Activated CD4-positive, alpha-beta T cell treated with anti-CD3 and anti-CD28 coated beads, Interleukin-2, Interleukin-6, amounts not matched to agents 100 ng/mL and 50 ng/mL, durations not matched to agents 16 hours and 8 hours (primary cell): ENCODE results near the gene C10orf105.

Source experiments
- DNase-seq: peaks from one replicate; pipeline ENCODE4 v3.0.0-alpha.2; 2020

C10orf105 gene

DNA sequence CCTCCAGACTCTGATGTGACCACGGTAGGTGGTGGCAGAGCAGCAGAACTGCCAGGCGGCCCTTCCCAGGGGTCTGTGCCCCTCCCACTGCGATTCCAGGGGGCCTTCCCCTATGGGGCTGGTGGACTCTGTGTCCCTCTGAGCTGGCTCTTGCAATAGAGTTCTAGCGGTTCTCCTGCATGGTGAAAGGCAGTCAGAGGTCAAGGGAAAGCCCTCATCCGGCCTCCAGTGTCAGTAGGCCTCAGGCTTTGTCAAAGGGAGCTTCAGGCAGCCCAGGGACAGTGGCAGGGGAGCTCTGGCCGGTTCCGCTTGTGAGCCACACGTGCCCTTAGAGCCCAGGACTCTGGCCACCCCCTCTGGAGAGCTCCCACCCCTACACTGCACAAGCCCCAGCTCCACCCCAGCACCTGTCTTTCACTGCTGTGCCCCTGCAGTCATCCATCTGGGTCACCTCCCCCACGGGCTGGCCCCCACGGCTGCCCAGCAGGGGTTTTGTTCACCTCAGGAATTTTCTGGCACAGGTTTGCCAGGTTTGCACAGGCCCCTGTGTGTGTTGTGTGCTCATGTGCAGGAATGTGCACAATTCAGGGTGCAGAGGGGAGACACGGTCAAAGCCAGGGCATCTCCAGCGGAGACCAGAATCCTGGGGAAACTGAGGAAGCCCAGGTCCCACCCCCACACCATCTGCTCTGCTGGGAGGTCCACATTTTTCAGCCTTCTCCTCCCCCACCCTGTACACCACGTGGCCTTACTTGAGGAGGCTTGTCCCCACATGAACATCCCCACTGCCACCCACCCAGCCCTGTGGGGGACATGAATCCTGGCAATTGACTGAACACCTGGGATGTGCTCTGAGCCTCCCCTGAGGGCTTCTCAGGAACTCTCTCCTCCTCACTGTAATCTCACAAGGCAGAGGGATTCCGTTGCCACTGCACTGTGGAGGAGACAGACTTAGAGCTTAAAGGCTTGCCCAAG, 23.8 kb downstream of the C10orf105 start:
- DNase-seq = no peak

DNA sequence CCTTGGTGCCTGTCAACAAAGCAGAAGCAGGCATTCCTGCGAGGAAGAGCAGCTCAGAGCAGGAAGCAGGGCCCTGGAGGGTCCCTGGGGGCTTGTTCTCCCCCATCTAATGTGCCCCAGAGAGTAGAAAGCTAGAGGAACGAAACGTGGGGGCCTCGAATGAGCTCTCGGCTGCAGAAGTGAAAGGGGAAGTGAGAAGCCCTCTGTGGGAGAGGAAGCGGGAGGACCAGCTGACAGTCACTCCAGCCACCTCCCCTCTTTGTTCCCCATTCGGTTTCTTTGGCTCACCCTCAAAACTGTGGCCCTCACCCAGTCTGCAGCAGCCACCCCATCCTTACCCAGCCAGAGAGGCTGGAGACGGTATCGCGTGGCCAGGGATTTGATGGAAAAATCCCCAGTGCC, 25.0 kb downstream of the C10orf105 start:
- DNase-seq = no peak

DNA sequence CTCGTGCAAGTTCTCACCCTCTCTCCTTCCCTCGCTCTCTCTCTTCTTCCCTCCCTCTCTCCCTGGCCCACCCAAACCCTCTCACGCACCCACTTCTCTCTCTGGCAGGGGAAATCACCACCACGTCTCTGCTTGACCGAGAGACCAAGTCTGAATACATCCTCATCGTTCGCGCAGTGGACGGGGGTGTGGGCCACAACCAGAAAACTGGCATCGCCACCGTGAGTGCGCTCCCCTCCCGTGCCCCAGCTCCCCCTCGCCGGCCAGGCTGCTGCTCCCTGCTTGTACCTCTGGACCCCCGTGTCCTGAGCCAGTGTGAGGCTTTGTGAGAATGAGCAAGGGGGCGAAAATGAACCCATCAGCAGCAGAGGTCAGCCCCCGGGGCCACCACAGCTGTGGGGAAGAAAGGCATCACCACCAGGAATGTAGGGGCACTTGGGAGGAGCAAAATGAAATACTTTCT, 25.5 kb downstream of the C10orf105 start:
- DNase-seq = no peak

DNA sequence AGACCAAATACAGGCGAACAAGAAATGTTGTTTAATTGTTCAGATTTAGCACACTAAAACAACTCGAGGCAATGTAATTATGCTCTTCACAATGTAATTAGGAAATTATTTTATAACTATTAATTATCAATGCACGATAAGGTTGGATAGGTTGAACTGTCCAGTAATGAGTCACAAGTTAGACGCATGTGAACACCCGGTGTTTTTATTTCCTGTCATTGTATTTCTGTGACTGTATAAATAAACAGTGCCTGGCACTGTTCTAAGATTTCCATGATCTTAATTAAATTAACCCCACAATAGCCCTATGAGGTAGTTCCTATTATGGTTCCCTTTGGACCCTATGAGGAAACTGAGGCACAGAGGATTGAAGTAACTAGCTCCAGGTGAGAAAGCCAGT, 26.2 kb downstream of the C10orf105 start:
- no peak for DNase-seq

DNA sequence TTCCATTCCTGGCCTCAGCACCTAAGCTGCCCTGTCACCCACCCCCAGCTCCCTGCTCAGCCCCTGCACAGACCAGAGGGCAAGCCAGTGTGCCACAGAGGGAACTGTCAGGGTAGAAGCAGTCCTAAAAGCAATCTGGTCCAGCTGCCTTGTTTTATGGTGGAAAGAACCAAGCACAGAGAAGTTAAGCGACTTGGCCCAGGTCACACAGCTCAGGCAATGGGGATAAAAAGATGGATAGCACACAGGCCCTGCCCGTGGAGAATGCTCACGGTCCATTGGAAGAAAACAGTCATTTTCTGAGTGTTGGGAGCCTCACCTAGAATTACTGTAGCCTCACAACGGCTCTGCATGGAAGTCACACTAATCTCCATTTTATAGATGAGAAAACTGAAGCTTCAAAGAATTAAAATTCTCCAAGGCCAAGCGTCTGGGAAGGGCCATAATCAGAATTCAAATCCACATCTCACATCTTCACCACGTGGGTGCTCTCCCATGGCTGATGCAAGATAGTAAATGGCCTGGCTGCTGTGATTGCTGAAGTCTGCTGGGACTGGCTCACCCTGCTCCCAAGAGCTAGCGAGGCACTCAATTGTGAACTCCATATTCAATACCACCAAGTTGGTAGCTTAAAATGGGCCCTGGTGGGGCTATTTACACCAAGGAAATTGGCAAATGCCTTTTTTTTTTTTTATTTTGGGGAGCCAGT, 26.8 kb downstream of the C10orf105 start:
- no peak for DNase-seq

DNA sequence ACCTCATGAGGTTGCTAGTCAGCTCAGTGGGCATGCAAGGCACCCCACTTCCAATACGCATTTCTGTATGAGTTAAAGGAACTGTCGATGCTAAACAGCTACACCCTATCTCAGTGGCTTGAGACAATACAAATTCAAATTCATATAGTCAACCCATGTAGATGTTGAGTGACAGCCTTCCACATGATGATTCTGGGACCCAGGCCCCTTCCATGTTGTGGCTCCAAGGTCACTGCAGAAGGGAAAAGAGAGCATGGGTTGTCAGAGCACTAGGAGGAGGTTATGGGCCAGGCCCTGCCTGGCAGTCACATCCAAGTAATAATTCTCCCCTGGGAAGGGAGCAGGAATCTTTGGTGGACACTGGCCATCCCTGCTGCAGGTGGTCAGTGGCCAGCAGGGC, 28.2 kb downstream of the C10orf105 start:
- no peak for DNase-seq

DNA sequence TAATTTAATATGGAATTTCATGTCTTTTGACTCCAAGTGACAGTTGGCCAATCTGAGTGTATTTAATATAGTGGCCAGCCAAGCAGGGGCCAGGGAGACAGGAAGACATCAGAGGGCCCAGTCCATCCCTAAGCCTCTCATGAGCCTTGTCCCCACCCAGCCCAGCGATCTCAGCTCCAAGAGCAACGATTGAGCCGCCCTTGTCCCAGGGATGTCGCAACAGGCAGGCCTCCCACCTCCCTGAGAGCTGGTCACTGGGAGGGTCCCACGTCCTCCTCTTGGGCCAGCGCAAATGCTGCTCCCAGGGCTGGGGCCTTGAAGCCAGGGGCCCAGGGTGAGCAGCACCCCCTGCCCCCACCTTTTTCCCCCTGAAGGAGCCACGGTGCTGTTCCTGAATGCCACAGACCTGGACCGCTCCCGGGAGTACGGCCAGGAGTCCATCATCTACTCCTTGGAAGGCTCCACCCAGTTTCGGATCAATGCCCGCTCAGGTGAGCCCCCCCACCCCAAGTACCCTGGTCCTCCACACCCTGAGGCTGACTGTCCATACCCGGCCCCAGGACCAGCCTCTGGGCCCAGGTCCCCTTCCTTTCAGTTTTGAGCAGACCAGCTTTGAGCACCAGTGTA, 29.4 kb downstream of the C10orf105 start:
- no peak for DNase-seq

DNA sequence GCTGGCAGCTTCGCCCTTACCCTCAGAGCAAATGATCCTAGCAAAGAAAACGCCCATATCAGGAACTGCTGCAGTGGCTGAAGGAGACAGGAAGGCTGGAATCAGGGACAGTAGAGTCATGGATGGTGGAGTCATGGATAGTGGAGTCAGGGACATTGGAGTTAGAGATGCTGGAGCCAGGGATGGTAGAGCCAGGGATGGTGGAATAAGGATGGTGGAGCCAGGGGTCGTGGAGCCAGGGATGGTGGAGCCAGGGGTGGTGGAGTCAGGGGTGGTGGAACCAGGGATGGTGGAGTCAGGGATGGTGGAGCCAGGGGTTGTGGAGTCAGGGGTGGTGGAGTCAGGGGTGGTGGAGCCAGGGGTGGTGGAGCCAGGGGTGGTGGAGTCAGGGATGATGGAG, 31.3 kb downstream of the C10orf105 start:
- DNase-seq = no peak

DNA sequence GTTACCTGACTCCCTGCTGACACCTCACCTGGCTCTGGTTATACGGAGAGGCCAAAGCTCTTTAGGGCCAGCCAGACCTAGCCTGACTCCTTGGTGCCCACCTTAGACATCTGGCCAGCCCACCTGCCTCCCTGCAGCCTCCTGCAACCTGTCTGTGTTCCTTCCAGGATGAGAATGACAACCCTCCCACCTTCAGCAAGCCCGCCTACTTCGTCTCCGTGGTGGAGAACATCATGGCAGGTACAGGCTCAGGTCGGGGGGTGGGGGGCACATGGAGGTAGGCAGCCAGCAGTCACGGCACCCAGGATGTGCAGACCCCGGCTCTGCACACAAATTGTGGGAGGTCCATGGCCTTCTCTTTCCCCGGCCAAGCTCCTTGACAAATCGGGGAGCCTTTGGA, 32.1 kb downstream of the C10orf105 start:
- no peak for DNase-seq

DNA sequence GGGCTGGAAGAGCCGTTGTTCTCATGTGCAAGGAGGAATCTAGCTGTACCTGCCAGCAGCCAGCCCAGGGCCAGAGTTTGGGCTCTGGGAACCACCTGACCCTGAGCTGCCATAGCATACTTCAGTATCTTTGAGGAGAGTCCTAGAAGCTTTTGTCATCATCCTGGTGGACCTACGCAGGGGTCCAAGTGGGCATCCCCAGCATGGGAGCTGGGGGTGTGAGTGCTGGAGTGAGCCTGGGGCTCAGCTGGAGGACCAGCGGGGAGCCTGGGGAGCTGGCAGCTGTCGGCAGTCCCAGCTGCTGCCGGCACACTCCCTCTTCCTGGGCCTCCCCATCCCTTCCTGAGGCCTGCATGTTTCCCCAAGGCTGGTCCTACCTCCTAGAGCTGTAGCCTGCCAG, 32.5 kb downstream of the C10orf105 start:
- DNase-seq = no peak

DNA sequence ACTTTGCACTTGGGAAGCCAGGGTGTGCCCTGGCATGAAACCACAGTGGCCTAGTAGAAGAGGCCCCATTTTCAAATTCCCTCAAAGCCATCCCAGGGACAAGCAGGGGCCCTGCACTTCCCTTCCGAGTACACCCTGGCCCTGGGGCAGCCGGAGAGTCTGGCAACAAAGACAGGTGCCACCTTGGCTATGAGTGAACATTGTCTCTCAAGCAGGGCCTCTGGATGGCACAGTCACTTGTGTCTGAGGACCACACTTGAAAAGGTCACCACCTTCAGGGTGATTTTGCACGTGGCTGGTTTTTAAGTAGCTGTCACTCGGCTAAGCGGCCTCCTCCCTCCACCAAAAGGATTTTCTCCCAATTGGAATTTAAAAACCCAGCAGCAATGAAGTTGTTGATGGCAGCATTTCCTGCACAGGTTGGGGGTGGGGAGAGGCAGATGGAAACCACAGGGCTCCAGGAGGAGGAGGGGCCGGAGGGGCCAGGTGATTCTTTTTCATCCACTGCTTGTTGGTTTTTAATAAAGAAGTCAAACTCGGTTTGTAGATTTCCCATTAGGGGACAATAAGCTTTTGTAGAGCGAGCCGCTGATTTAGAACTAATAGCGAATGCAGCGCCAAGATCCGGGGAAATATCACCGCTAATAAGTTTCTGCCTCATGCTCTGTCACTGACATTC, 33.9 kb downstream of the C10orf105 start:
- DNase-seq = no peak

DNA sequence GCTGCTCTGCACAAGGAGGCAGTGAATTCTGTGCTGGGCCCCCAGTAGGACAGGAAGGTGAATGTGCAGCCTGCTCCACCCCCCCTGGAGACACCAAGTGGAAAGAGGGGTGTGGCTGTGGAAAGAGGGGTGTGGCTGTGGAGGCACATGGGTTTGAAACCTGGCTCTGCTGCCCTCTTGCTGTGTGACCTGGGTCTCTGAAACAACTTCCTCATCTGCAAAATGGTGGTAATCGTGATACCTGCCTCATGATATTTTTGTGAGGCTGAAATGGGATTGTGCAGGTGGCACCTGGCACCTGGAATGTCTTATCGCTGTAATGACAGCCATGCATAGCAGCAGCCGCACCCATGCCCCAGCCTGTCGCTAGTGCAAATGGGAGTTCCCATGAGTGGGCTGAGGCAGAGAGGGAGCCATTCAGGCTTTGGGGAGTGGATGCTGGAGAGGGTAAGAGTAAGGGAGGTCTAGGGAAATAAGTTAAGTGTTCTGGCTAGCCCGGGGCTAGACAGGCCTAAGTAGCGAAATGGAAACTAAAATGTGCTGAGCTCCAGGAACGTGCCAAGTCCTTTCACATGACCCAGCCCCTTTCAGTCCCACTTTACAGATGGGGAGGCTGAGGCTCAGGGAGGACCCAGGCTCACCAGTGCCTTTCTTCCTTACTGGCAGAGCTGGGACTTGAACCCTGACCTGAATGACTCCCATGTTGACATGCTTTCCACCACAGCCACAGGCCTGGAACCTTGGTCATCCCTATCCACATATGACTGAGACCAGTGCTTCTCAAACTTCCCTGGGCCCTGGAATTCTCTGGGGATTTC, 35.0 kb downstream of the C10orf105 start:
- DNase-seq = peak; percentile 24

DNA sequence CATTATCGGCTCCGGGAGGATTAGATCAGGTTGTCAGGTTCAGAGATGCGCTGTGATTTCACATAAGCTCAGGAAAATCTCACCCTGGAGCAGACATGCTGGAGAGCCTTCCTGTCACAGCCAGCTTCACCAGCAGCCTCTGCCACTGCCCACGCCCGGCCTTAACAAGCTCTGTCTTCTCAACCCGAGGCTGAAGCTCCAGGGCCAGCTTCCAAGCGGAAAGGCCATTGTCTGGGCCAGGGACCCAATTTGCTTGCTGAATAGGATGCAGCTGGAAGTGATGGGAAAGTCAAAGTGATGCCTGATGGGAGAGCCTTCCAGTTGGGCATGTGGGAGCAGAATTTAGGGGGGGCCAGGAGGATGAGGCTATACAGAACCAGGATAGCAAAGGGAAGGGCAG, 36.3 kb downstream of the C10orf105 start:
- no peak for DNase-seq

DNA sequence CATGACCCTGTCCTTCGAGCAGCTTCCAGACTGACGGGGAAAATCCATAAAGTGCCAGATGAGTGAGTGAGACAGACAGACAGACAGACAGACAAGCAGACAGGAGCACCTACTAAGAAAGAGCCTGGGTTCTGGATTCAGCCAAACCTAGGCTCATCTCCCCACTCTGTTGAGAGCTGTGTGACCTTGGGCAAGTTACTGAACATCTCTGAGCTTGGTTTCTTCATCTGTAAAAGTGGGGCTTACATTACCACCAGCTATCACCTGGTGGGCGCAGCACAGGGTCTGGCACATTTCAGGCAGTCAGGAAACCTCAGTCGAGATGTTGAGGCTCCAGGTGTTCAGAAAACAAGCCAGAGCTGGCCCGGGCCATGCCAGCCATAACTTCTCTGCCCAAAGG, 37.6 kb downstream of the C10orf105 start:
- no peak for DNase-seq

DNA sequence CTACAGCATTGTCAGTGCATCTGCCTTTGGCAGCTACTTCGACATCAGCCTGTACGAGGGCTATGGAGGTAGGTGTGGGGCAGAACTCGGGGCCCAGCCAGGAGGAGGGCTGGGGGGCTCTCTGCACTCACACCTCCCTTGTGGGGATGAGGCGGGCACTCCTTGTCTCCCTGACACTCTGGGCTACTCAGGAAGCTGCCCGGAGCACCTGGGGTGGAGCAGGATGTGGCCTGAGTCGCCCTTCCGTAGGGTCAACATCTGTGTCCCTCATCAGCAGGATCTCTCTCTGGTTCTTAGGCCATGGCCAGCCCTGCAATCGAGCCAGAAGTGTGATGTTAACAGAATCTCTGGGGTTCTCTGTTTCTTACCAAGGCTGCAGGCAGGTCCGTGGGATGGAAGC, 40.2 kb downstream of the C10orf105 start:
- no peak for DNase-seq

DNA sequence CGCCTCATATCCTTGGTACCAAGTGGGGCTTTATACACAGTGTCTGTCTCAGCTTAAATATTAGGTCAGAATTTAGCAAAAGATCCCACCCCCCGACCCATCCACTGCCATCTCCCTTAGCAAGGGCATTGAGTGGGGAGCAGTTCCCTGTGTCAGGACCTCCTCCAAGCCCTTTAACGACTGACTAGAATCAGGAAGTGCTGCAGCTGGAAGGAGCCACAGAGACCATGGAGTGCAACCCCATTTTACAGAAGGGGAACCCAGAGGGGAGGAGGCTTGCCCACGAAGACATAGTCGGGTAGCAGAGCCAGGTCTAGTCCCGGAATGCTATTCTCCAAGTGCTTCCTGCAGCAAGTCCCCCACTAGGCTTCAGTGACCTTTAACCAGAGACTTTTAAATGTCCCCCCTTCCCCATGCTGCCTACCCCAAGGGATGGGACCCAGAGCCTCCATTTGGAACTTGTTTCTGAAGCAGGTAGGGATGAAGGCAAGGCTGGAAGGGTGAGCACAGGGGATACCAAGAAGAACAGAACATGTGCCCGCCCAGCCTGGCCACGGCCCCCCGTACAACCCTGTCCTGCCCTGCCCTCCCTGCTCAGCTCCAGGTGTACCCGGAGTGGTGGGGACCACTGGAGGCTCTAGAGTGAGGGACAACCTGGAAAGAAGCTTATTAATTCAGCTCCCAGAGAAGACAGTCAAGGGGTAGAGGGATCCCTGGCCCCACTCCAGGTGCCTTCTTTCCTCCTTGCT, 41.3 kb downstream of the C10orf105 start:
- no peak for DNase-seq

DNA sequence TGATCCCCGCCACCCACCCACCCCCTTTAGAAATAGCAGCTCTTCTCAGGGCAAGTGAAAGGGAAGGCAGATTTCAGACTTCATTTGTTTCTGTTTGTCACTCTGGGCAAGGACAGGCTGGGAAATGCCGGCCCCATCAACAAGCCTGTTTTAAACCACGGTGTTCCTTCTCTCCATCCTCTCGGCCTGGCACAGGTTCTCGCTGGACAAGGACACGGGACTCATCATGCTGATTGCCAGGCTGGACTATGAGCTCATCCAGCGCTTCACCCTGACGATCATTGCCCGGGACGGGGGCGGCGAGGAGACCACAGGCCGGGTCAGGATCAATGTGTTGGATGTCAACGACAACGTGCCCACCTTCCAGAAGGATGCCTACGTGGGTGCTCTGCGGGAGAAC, 42.3 kb downstream of the C10orf105 start:
- DNase-seq = no peak

DNA sequence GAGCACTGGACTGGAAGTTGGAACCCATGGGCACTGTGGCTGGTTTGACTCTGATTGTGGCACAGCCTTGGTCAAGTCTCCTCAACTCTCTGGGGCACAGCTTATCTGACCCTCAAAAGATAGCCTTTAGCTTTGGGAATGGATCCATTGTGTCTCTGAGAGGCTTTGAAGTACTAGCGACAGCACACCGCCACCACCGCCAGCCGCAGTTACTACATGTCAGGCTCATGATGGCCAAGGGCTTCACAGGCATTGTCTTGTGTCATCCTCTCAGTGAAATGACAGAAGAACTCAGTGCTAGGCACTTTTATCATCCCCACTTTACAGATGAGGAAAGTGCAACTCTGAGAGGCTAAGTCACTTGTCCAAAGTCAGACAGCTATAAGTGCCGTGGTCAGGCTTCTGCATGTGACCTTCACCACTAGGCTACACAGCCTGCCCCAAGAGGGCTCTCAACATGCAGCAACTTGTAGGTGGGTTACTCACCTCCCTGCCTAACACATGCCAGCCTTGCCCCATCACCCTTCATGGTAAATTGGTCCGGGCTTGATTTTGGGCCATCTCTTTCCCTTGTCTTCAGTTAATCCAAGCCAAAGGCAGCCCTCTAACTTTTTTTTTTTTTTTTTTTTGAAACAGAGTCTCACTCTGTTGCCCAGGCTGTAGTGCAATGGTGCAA, 44.1 kb downstream of the C10orf105 start:
- no peak for DNase-seq

DNA sequence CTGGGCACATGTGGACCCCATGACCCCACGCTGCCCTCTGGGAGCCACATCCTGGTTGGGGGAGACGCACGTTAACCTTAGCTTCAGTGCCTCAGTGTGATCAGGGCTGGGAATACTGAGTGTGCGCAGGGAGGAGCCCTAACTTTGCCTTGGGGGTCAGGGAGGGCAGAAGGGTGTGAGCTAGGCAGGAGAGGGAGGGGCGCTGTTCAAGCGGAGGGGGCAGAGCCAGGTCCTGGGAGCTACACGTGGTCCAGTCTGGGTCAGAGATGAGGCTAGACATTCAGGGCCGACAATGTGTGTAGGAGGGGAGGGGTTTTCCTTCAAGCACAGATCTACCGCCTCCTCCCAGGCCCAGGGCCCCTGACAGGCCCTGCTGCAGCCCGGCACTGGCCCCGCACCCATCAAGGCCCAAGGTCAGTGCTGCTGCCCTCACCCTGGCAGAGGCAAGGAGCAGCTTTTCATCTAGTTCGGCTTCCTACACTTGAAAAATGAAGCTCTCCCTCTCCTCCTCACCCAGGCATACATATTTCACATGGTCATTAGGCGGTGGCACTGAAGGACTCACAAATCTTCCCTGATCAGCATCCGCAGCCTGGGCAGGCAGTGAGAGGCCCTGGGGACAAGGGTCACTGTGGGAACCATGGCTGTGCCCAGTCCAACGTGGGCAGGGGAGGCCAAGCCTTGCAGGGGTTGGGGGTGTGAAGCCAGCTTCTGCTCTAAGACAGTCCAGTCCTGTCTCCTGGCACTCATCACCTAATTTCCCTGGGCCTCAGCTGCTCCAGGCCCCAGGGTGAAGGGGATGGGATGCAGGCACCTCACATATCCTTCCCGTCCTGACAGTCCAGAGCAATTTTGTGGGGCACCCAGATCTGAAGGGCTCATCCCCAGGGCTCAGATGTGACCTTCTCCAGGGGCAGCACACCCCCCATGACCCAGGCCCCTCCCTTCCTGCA, 47.3 kb downstream of the C10orf105 start:
- DNase-seq = no peak

DNA sequence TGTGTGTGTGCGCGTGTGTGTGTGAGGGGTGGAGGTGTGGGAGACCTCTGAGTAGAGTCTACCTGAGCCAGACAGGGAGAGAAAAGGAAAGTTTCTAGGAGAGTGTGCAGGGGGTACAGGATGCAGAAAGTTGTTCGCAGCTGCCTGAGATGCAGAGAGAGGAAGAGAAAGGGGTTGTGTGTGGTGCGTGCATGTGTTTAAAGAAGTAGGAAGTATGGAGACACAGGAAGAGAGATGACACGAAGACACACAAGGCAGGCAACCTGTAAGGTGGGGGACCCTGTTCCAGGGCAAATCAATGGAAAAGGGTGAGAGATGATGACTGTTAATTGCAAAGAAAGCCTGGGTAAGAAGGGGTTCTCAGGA, 52.2 kb downstream of the C10orf105 start:
- no peak for DNase-seq
